Esophagus squamous epithelium (tissue), 4 donors: ENCODE measurements around the gene IMMP2L.

Experiments
- CTCF ChIP-seq, 6 experiments: fragments of 450-650 bp in 4 of 6; fragments of 200-600 bp in 2 of 6; sonication (generic) in 2 of 6; IDR thresholded peaks; one replicate each; pipeline ENCODE4 v1.5.1; 2016 to 2019; ENCODE audit warnings: antibody characterized with exemption in 6 of 6, mild to moderate bottlenecking in 4 of 6, moderate library complexity in 4 of 6
- POLR2A ChIP-seq, 4 donors: fragments of 450-650 bp; IDR thresholded peaks; one replicate each; pipeline ENCODE4 v1.6.1; 2017; ENCODE audit warnings: antibody characterized with exemption in 4 of 4, mild to moderate bottlenecking in 4 of 4, moderate library complexity in 3 of 4

- TF ChIP-seq POLR2A (IDR thresholded peaks at IDR 0.05): no peak
- TF ChIP-seq CTCF (IDR thresholded peaks at IDR 0.05): no peak
These were observed 365.6 kb downstream of the IMMP2L start for GRCh38 chr7:111196655-111197054.
